ENCODE data around the gene INPP4B. TPM values are rescaled to one million over a fixed set of nuclear protein-coding genes. Genes with fewer than 3 reads are reported as not detected.

Gene INPP4B
- total and polyA plus RNA-seq, 7 donors: 1.5 to 16.8 (median 9.5) TPM

DNA sequence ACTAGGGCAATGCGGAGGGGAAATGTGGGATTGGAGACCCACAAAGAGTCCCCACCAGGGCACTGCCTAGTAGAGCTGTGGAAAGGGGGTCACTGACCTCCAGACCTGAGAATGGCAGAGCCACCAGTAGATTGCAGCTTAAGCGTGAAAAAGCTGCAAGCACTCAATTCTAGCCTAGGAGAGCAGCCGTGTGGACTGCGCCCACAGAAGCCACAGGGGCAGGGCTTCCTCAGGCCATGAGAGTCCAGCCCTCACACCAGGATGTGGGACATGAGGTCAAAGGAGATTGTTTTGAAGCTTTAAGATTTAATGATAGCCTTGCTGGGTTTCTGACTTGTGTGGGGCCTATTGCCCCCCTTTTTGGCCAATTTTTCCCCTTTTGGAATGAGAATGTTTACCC is 379.0 kb downstream of the INPP4B start:
- no peaks in the 10 kb centered on the region for H3K36me3 ChIP-seq (ENCODE audit: insufficient read depth in 1 of 2, low read depth in 1 of 2)
- DNase-seq (no peak), ATAC-seq (no peak)
- no peak overlapping the region for H3K27ac ChIP-seq
- TF ChIP-seq, protein P1, sequence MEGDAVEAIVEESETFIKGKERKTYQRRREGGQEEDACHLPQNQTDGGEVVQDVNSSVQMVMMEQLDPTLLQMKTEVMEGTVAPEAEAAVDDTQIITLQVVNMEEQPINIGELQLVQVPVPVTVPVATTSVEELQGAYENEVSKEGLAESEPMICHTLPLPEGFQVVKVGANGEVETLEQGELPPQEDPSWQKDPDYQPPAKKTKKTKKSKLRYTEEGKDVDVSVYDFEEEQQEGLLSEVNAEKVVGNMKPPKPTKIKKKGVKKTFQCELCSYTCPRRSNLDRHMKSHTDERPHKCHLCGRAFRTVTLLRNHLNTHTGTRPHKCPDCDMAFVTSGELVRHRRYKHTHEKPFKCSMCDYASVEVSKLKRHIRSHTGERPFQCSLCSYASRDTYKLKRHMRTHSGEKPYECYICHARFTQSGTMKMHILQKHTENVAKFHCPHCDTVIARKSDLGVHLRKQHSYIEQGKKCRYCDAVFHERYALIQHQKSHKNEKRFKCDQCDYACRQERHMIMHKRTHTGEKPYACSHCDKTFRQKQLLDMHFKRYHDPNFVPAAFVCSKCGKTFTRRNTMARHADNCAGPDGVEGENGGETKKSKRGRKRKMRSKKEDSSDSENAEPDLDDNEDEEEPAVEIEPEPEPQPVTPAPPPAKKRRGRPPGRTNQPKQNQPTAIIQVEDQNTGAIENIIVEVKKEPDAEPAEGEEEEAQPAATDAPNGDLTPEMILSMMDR (IDR thresholded peaks at IDR 0.05): no peak
- no peak overlapping the region for H3K4me3 ChIP-seq
- 95 to 96% (median 95%) methylated on average over 4 of the region's 4 CpGs for WGBS, 3 donors
- no peaks in the 10 kb centered on the region for H3K27me3 ChIP-seq (ENCODE audit: insufficient read depth in 3 of 3, low read length in 2 of 3)
- intact Hi-C loops (cut with DNase I): no loop called here
- H3K4me1 ChIP-seq: no peaks in the 10 kb centered on the region
- H3K9me3 ChIP-seq: no peaks in the 10 kb centered on the region

DNA sequence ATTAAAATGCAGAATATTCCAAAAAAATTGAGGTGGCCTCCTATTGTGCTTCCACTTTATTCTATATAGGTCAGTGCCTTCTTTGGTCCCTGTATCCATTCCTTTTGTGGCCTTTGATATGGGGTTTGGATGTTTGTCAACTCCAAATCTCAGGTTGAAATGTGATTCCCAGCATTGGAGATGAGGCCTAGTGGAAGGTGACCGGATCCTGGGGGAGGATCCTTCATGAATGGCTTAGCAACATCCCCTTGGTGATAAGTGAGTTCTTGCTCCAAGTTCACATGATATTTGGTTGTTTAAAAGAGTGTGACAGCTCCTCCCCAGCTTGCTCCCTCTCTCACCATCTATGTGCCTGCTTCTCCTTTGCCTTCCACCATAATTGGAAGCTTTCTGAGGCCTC is 380.6 kb downstream of the INPP4B start:
- DNase-seq (no peak), ATAC-seq (no peak)
- Histone ChIP-seq H3K27ac (no peak overlapping the region), H3K27me3 (ENCODE audit: insufficient read depth in 3 of 3, low read length in 2 of 3) (no peaks in the 10 kb centered on the region), H3K36me3 (ENCODE audit: insufficient read depth in 1 of 2, low read depth in 1 of 2) (no peaks in the 10 kb centered on the region), H3K4me3 (no peak overlapping the region), H3K4me1 (no peaks in the 10 kb centered on the region), H3K9me3 (no peaks in the 10 kb centered on the region)
- WGBS, 3 donors: 81 to 96% (median 87%) methylated on average over 1 of the region's 1 CpG
- TF ChIP-seq, protein P1 (IDR thresholded peaks at IDR 0.05): no peak
- intact Hi-C loops (cut with DNase I): no loop called here

GRCh38 chr4:142463206-142463605 is 382.9 kb downstream of the INPP4B start:
- intact Hi-C loops (cut with DNase I): no loop called here
- Histone ChIP-seq H3K27me3 (ENCODE audit: insufficient read depth in 3 of 3, low read length in 2 of 3) (no peaks in the 10 kb centered on the region), H3K4me1 (no peaks in the 10 kb centered on the region), H3K27ac (no peak overlapping the region), H3K9me3 (no peaks in the 10 kb centered on the region), H3K4me3 (no peak overlapping the region), H3K36me3 (ENCODE audit: insufficient read depth in 1 of 2, low read depth in 1 of 2) (no peaks in the 10 kb centered on the region)
- ATAC-seq (no peak), DNase-seq (no peak)
- WGBS, 3 donors: 68 to 82% (median 69%) methylated on average over 2 of the region's 2 CpGs
- TF ChIP-seq, protein P1 (IDR thresholded peaks at IDR 0.05): no peak

DNA sequence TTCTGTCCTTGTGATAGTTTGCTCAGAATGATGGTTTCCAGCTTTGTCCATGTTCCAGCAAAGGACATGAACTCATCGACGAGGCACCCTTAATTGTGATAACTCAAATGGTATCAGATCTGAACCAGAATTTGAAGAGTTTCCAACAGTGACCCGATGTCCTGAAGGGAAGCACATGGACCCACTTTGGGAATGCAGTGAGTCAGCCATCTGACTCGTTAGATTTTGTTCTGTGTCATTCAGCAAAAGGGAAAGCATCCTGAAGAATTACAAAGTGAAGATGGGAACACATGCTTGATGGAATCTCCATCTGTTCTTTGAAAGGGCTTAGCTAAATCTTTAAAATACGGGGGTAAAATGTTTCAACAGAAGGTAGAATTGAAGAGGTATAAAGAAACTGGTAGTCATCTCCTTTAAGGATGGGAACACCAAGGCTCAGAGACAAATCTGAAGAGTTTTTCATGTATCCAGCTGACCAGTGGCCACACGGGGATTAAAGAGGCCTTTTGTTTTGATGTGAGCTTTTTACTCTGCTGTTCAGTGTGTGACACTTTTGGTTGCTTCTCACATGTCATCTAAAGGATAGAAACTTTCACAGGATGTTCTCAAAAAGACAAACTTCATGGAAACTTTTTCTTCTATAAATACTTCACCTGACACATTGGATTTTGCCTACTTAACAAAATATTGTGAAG is 393.8 kb downstream of the INPP4B start:
- intact Hi-C loops (cut with DNase I): no loop called here
- H3K4me3 ChIP-seq: no peak overlapping the region
- H3K9me3 ChIP-seq: no peaks in the 10 kb centered on the region
- H3K36me3 ChIP-seq (ENCODE audit: insufficient read depth in 1 of 2, low read depth in 1 of 2): no peaks in the 10 kb centered on the region
- ATAC-seq (no peak), DNase-seq (no peak)
- TF ChIP-seq, protein P1 (IDR thresholded peaks at IDR 0.05): no peak
- no peak overlapping the region for H3K27ac ChIP-seq
- no peaks in the 10 kb centered on the region for H3K27me3 ChIP-seq (ENCODE audit: insufficient read depth in 3 of 3, low read length in 2 of 3)
- H3K4me1 ChIP-seq: no peaks in the 10 kb centered on the region
- 63 to 69% (median 69%) methylated on average over 6 of the region's 6 CpGs for WGBS, 3 donors

Measured in psoas muscle (tissue), 8 donors.